ENCODE results near the gene PTPN13. TPM values are rescaled to one million over a fixed set of nuclear protein-coding genes. Genes with fewer than 3 reads are reported as not detected.
A peak's percentile ranks its signal among the peaks of the same experiment; 100 is the strongest.

Gene PTPN13
- total RNA-seq, 1 donor from 2014 or later, result 69.9 TPM

DNA sequence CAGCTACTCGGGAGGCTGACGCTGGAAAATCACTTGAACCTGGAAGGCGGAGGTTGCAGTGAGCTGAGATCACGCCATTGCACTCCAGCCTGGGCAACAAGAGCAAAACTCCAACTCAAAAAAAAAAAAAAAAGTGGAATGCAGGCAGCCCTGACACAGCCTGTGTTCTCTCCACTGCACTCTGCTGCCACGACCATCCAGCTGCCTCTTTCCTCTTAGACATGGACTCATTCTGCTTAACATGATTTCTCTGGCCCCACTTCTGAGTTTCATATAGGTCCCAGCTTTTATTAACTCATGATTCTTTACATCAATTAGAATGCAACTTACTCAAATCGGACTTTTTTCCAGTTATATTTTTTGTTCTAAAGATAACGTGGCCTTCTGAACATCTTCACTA, 225.4 kb downstream of the PTPN13 start:
- ATAC-seq, result no peak
- TF ChIP-seq, protein P1, sequence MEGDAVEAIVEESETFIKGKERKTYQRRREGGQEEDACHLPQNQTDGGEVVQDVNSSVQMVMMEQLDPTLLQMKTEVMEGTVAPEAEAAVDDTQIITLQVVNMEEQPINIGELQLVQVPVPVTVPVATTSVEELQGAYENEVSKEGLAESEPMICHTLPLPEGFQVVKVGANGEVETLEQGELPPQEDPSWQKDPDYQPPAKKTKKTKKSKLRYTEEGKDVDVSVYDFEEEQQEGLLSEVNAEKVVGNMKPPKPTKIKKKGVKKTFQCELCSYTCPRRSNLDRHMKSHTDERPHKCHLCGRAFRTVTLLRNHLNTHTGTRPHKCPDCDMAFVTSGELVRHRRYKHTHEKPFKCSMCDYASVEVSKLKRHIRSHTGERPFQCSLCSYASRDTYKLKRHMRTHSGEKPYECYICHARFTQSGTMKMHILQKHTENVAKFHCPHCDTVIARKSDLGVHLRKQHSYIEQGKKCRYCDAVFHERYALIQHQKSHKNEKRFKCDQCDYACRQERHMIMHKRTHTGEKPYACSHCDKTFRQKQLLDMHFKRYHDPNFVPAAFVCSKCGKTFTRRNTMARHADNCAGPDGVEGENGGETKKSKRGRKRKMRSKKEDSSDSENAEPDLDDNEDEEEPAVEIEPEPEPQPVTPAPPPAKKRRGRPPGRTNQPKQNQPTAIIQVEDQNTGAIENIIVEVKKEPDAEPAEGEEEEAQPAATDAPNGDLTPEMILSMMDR (IDR thresholded peaks at IDR 0.05), result no peak
- Histone ChIP-seq H3K4me3 (no peak overlapping the region), H3K9me3 (no peaks in the 10 kb centered on the region), H3K4me1 (peaks cover 4% of the 10 kb centered on the region), H3K27ac (no peak overlapping the region), H3K27me3 (no peaks in the 10 kb centered on the region), H3K36me3 (peaks cover 12% of the 10 kb centered on the region)
- intact Hi-C loops (cut with DNase I), result no loop called here
- DNase-seq, result no peak

DNA sequence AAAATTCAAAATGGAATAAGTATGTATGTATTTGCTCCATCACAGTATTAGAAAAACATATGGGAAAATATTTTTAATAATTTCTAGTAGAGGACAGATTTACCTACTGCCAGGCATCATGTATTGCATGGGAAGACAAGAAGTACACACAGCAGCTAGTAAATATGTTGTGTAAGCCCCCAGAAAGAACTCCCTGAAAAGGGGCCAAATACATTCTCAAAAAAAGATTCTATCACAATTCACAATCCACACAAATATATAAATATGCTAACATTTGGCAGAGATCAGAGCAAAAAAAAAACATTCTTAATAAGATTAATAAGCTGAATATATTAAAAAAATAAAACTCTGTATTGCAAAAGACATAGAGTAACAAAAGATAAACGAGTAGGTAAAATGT, 227.0 kb downstream of the PTPN13 start:
- peaks cover 4% of the 10 kb centered on the region for H3K4me1 ChIP-seq
- intact Hi-C loops (cut with DNase I), result no loop called here
- ATAC-seq (no peak), DNase-seq (no peak)
- TF ChIP-seq, protein P1 (IDR thresholded peaks at IDR 0.05), result no peak
- no peaks in the 10 kb centered on the region for H3K27me3 ChIP-seq
- no peaks in the 10 kb centered on the region for H3K36me3 ChIP-seq
- H3K4me3 ChIP-seq, result no peak overlapping the region
- no peak overlapping the region for H3K27ac ChIP-seq
- no peaks in the 10 kb centered on the region for H3K9me3 ChIP-seq

DNA sequence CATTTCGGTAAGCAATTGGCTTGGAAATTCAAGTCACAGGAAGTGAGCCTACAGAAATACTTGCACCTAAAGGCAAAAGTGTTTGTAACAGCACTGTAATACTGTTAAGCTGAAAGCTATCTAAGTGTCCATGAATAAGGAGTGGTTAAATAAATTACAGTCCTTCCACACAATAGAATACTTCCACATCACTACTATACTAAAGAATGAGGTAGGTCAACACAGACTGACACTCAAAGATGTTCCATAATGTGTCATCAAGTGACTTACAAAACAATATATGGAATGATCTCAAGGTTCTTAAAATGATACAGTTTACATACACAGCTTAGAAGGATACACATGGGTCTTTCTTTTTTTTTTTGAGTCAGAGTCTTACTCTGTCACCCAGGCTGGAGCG, 228.0 kb downstream of the PTPN13 start:
- no peak overlapping the region for H3K27ac ChIP-seq
- peaks cover 3% of the 10 kb centered on the region for H3K4me1 ChIP-seq
- DNase-seq (no peak), ATAC-seq (no peak)
- H3K4me3 ChIP-seq, result no peak overlapping the region
- no peaks in the 10 kb centered on the region for H3K9me3 ChIP-seq
- intact Hi-C loops (cut with DNase I), result no loop called here
- TF ChIP-seq, protein P1 (IDR thresholded peaks at IDR 0.05), result no peak
- no peaks in the 10 kb centered on the region for H3K27me3 ChIP-seq
- no peaks in the 10 kb centered on the region for H3K36me3 ChIP-seq

DNA sequence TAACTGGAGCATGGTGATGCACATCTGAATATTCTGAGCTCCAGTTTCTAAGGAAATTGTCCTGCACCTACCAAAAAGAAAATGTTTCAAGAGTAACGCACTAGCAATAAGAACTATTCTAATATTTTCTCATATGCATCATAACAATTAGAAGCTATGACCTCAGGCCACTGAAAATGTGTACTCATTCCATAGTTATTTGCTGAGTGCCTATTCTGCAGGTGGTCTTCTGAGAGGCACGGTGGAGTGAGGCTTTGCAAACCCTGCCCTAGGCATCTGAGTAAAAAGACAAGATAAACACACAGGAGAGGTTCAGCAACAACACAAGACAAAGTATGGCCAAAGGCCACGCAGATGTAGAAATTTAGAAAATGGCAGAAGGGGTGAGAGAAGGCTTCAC, 231.4 kb downstream of the PTPN13 start:
- no peaks in the 10 kb centered on the region for H3K36me3 ChIP-seq
- H3K9me3 ChIP-seq, result no peaks in the 10 kb centered on the region
- DNase-seq (no peak), ATAC-seq (no peak)
- TF ChIP-seq, protein P1 (IDR thresholded peaks at IDR 0.05), result no peak
- intact Hi-C loops (cut with DNase I), result no loop called here
- no peak overlapping the region for H3K27ac ChIP-seq
- no peaks in the 10 kb centered on the region for H3K4me1 ChIP-seq
- H3K4me3 ChIP-seq, result no peak overlapping the region
- no peaks in the 10 kb centered on the region for H3K27me3 ChIP-seq

DNA sequence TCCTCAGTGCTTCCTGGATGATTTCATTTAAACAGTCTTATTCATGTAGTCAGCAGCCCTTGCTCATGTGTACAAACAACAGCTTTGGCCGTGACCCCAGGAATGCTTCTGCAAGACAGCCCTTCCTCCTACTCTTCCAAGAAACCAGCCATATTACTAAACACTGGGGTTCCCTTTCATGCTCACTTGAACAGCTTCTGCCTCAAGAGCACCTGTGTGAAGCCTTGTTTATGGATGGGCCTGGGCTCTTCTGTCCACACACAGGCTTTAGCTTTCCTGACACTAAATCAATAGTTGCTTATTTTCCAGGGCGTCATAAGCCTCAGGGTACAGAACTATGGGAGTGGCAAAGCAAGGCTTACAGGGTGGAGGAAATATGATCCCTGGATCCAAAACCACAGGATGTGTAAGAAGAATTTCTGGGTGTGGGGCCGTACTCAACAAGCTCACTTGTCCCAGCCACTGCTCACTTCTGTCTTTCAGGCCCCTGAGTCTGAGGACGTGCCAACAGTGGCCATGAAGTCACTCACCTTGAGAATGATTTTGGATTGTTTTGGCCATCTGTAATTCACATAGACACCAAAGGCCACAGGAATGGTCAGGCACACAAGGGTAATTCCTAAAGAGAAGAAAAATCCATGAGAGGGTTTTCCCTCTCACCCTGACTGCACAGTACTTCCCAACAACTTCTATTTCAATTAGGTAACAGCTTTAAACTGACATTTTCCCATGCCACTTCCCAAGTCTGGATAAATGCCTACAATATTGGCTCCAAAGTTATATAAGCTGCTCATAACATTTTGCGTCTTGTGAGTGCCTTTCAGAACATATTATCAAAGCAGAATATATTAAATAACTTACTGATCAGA, 237.4 kb downstream of the PTPN13 start:
- Histone ChIP-seq H3K4me3 (no peak overlapping the region), H3K4me1 (peaks cover 8% of the 10 kb centered on the region), H3K27ac (no peak overlapping the region), H3K27me3 (no peaks in the 10 kb centered on the region), H3K36me3 (no peaks in the 10 kb centered on the region), H3K9me3 (no peaks in the 10 kb centered on the region)
- ATAC-seq (peak; percentile 74), DNase-seq (no peak)
- TF ChIP-seq, protein P1 (IDR thresholded peaks at IDR 0.05), result no peak
- intact Hi-C loops (cut with DNase I), result no loop called here

Measured in upper lobe of right lung (tissue), 1 donor.